Aorta (tissue), 5 donors: Measurements from ENCODE around the gene CHD6. TPM values are rescaled to one million over a fixed set of nuclear protein-coding genes. Genes with fewer than 3 reads are reported as not detected.
A peak's percentile ranks its signal among the peaks of the same experiment; 100 is the strongest.
"Not testable (repeated sequence)": the region's sequence is repeated elsewhere in the genome, so short reads cannot be mapped to it uniquely, and the experiment has no call there.

Source experiments
- ATAC-seq: fragments of 200-7000 bp; cut with Tn5 transposase; one replicate; pipeline ENCODE4 v1.9.1; 2022; ENCODE audit warnings: moderate library complexity; ENCODE audit not compliant: low FRiP score
- DNase-seq, 2 donors: peaks; one replicate each; pipeline ENCODE4 v3.0.0-alpha.2; 2020
- H3K27ac ChIP-seq, 2 donors: one replicate each; pipeline ENCODE4 v1.5.1; 2013; ENCODE audit warnings: low read length in 2 of 2, mild to moderate bottlenecking in 2 of 2, moderate library complexity in 2 of 2, control low read depth in 1 of 2, inconsistent platforms in 1 of 2, low read depth in 1 of 2
- H3K27me3 ChIP-seq, 2 donors: one replicate each; pipeline ENCODE4 v1.6.1; 2013; ENCODE audit warnings: control low read depth in 1 of 2, low read length in 1 of 2, mild to moderate bottlenecking in 1 of 2, moderate library complexity in 1 of 2; ENCODE audit not compliant: insufficient read depth in 2 of 2, control insufficient read depth in 1 of 2
- H3K36me3 ChIP-seq, 2 donors: one replicate each; pipeline ENCODE4 v1.6.1; 2013; ENCODE audit warnings: control low read depth in 1 of 2, low read length in 1 of 2, mild to moderate bottlenecking in 1 of 2; ENCODE audit not compliant: insufficient read depth in 2 of 2, control insufficient read depth in 1 of 2
- H3K4me1 ChIP-seq, 2 donors: one replicate each; pipeline ENCODE4 v1.6.1; 2013; ENCODE audit warnings: low read length in 2 of 2, control low read depth in 1 of 2, mild to moderate bottlenecking in 1 of 2, moderate library complexity in 1 of 2; ENCODE audit not compliant: insufficient read depth in 2 of 2, control insufficient read depth in 1 of 2
- H3K4me3 ChIP-seq, 2 donors: one replicate each; pipeline ENCODE4 v1.5.1; 2013; ENCODE audit warnings: low read length in 2 of 2, control low read depth in 1 of 2, mild to moderate bottlenecking in 1 of 2
- H3K9me3 ChIP-seq: one replicate; pipeline ENCODE4 v1.6.1; 2013; ENCODE audit warnings: mild to moderate bottlenecking, low read length; ENCODE audit not compliant: control insufficient read depth
- WGBS, 2 donors: extraction: QIAGEN DNeasy Blood & Tissue Kit; methylation state at CpG; one replicate each; pipeline ENCODE4 v1.1.7; 2013; 5-methylcytosine and 5-hydroxymethylcytosine counted together
- intact Hi-C, 2 donors: fragments of 100-400 bp; cut with DNase I; formaldehyde crosslinking; loops; one replicate each; pipeline versions ENCODE4 v1.14.2 to v1.15.0; 2022
- polyA plus RNA-seq, 2 donors: library from polyadenylated mRNA; stranded (reverse); fragments of 200-250 nt; gene quantifications; one replicate each; pipeline ENCODE4 v1.2.3, GENCODE V29; 2013
- total RNA-seq, 2 donors: library from RNA; stranded (reverse); fragmentation: NEBNext Ultra II Directional; extraction: Animal tissue kit (Norgen Biotek cat#: 25700); gene quantifications; one replicate each; pipeline ENCODE4 v1.2.1, GENCODE V29; 2021
- donor health status: healthy with polysubstance abuse.
- donor health status: Bipolar disorder and iron deficiency.
- donor health status: DM: no; HTN: no; CAD: no.
- donor health status: DM: no; HTN: no; CAD: no.
- donor health status: DM: yes; HTN: yes; CAD: no.

Gene CHD6
- total and polyA plus RNA-seq, 4 donors, result 3.3 to 126 (median 69.1) TPM

DNA sequence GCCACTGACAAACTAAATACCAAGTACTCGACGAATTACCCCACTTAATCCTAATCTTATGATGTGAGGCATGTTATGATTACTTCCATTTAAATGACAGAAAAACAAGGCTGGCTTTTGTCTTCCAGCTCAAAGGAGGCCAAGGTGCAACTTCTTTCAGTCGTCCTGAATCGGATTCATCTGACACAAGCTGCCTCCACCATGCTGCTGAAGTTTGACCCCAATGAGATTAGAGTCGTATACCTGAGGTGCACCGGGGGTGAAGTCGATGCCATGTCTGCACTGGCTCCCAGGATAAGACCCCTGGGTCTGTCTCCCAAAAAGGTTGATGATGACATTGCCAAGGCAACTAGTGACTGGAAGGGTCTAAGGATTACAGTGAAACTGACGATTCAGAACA, 71.0 kb downstream of the CHD6 start:
- Histone ChIP-seq H3K27me3 (no peaks in the 10 kb centered on the region), H3K4me1 (peaks cover 0 to 2% of the 10 kb centered on the region in 2 donors), H3K4me3 (no peak overlapping the region), H3K36me3 (no peaks in the 10 kb centered on the region), H3K27ac (no peak overlapping the region), H3K9me3 (no peaks in the 10 kb centered on the region)
- 84 to 85% methylated on average over 8 of the region's 8 CpGs for WGBS, 2 donors
- DNase-seq, result no peak
- intact Hi-C loops, result no loop called here
- no peak for ATAC-seq

DNA sequence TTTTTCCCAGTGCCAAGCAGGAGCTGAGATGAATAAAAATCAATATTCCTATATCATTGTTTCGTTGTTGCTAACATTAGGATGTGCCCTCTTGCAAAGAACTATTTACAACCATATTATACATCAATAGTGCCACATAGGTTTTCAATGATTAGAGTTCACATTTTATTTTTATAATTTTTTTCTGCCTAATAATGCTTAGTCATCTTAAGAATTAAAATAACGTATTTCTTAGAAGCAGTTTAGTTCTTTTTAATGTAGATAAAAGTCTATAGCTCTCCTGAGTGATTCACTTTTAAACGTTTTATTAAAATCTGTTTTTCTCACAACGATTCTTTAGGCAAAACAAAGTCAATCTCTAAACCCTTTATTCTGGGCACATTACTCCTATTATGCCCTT, 71.6 kb downstream of the CHD6 start:
- WGBS, 2 donors, result 88 to 89% methylated on average over 4 of the region's 4 CpGs

GRCh38 chr20:41544472-41544871, 73.7 kb downstream of the CHD6 start:
- Histone ChIP-seq H3K4me3 (no peak overlapping the region), H3K4me1 (peaks cover 2 to 7% of the 10 kb centered on the region in 2 donors), H3K36me3 (no peaks in the 10 kb centered on the region), H3K27me3 (no peaks in the 10 kb centered on the region), H3K9me3 (no peaks in the 10 kb centered on the region), H3K27ac (no peak overlapping the region)
- intact Hi-C loops, result no loop called here
- 92 to 98% methylated on average over 1 of the region's 1 CpG for WGBS, 2 donors
- ATAC-seq (no peak), DNase-seq (no peak)

More for the DNA sequence above, 71.6 kb downstream of the CHD6 start:
- peaks cover 0 to 4% of the 10 kb centered on the region in 2 donors for H3K4me1 ChIP-seq
- H3K27me3 ChIP-seq, result no peaks in the 10 kb centered on the region
- H3K36me3 ChIP-seq, result no peaks in the 10 kb centered on the region
- no peak for DNase-seq
- no peak overlapping the region for H3K4me3 ChIP-seq
- intact Hi-C loops, result no loop called here
- no peak overlapping the region for H3K27ac ChIP-seq
- ATAC-seq, result no peak
- no peaks in the 10 kb centered on the region for H3K9me3 ChIP-seq

DNA sequence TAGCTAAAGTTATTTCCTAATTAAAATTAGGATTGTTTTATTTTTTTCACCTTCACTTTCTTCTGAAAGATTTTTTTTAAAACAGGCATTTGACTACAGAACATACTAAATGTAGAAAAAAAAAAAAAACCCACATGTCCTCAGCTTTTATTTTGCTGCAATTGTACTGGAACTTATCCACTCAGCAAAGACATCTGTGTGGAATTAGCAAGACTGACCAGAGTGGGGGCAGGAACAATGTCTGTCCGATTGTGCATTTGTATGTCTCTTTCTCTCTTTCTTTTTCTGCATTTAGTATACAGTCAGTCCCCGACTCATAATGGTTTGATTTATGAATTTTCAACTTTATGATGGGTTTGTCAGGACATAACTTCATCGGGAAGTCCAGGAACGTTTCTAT, 77.3 kb downstream of the CHD6 start:
- Histone ChIP-seq H3K27me3 (no peaks in the 10 kb centered on the region), H3K36me3 (peaks cover 0 to 2% of the 10 kb centered on the region in 2 donors), H3K27ac (no peak overlapping the region), H3K9me3 (no peaks in the 10 kb centered on the region), H3K4me3 (no peak overlapping the region), H3K4me1 (peaks cover 2 to 5% of the 10 kb centered on the region in 2 donors)
- intact Hi-C loops, result no loop called here
- no peak for ATAC-seq
- 13 to 17% methylated on average over 4 of the region's 4 CpGs for WGBS, 2 donors
- DNase-seq, result no peak

GRCh38 chr20:41540459-41540858, 77.7 kb downstream of the CHD6 start:
- Histone ChIP-seq H3K4me3 (no peak overlapping the region), H3K27me3 (no peaks in the 10 kb centered on the region), H3K9me3 (no peaks in the 10 kb centered on the region), H3K36me3 (peaks cover 0 to 2% of the 10 kb centered on the region in 2 donors), H3K4me1 (peaks cover 2 to 5% of the 10 kb centered on the region in 2 donors), H3K27ac (peak overlapping the region in 1 of 2 donors; percentile 36)
- 62 to 63% methylated on average over 3 of the region's 3 CpGs for WGBS, 2 donors
- no peak for ATAC-seq
- intact Hi-C loops, result no loop called here
- no peak for DNase-seq

DNA sequence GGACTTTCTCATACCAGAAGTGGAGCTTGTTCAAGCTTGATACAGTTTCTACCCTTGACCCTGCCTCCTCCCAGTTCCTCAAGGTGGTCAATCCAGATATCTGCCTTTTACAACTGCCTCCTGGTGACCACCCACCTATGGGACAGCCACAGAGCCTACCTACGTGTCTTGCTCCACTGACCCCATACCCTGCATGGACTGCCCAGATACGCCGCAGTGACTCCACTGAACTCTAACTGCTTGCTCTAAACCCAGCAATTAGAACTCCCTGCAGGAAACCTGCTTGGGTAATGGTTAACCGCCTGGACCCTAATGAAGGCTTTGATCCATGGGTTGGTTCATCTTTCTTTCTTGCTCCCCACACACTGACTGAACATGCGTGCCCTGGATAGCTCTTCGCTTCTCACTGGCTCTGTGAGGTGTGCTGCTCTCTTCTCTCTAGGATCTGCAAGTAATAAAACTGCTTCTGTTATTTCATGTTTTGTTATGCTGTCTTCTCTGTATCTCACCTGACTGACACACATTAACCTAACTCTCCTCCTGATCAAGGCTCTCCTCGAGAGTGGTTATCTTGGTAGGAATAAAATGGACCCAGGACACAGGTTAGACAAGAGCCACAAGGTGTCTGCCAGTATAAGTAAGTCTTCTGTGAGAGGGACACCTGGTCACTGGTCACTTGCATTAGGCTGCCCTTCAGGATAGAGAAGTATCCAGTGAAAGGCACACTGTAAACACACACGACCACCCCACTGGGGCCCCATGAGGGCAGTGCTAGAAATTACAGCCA, 79.2 kb downstream of the CHD6 start:
- Histone ChIP-seq H3K4me3 (no peak overlapping the region), H3K27ac (no peak overlapping the region), H3K36me3 (peaks cover 0 to 2% of the 10 kb centered on the region in 2 donors), H3K27me3 (no peaks in the 10 kb centered on the region), H3K9me3 (no peaks in the 10 kb centered on the region), H3K4me1 (peaks cover 2 to 9% of the 10 kb centered on the region in 2 donors)
- DNase-seq (no peak), ATAC-seq (no peak)
- intact Hi-C loops, result no loop called here
- 90 to 91% methylated on average over 8 of the region's 8 CpGs for WGBS, 2 donors

DNA sequence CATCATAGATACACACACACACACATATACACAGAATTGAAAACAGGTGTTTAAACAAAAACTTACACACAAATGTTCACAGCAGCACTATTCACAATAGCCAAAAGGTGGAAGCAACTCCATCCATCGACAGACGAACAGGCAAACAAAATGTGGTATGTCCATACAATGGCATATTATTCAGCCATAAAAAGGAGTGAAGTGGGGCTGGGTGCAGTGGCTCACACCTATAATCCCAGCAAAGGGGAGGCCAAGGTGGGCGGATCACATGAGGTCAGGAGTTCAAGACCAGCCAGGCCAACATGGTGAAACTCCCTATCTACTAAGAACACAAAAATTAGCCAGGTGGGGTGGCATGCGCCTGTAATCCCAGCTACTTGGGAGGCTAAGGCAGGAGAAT, 80.3 kb downstream of the CHD6 start:
- no peak overlapping the region for H3K27ac ChIP-seq
- peaks cover 0 to 3% of the 10 kb centered on the region in 2 donors for H3K36me3 ChIP-seq
- intact Hi-C loops, result no loop called here
- DNase-seq (no peak), ATAC-seq (no peak)
- H3K9me3 ChIP-seq, result no peaks in the 10 kb centered on the region
- no peaks in the 10 kb centered on the region for H3K27me3 ChIP-seq
- 98 to 100% methylated on average over 4 of the region's 4 CpGs for WGBS, 2 donors
- H3K4me3 ChIP-seq, result no peak overlapping the region
- H3K4me1 ChIP-seq, result peaks cover 2 to 12% of the 10 kb centered on the region in 2 donors

DNA sequence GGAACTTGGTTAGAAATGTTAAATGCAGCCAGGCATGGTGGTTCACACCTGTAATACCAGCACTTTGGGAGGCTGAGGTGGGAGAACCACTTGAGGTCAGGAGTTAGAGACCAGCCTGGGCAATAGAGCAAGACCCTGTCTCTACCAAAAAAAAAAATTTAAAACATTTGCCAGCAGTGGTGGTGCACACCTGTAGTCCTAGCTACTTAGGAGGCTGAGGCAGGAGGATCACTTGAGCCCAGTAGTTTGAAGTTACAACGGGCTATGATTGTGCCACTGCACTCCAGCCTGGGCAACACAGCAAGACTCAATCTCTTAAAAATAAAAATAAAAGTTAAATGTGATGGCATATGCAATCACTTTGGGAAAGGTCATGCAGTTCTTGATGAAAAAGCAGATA, 82.6 kb downstream of the CHD6 start:
- H3K36me3 ChIP-seq, DNase-seq, H3K27me3 ChIP-seq, H3K9me3 ChIP-seq, intact Hi-C loops, H3K4me1 ChIP-seq, ATAC-seq, H3K4me3 ChIP-seq, H3K27ac ChIP-seq: not testable (repeated sequence)
- 95 to 99% methylated on average over 1 of the region's 1 CpG for WGBS, 2 donors

GRCh38 chr20:41534842-41535241, 83.3 kb downstream of the CHD6 start:
- H3K27me3 ChIP-seq, result no peaks in the 10 kb centered on the region
- H3K4me1 ChIP-seq, result peaks cover 2 to 7% of the 10 kb centered on the region in 2 donors
- H3K4me3 ChIP-seq, result no peak overlapping the region
- H3K9me3 ChIP-seq, result no peaks in the 10 kb centered on the region
- no peak for DNase-seq
- WGBS, 2 donors, result 73 to 74% methylated on average over 2 of the region's 2 CpGs
- no peak for ATAC-seq
- H3K27ac ChIP-seq, result no peak overlapping the region
- intact Hi-C loops, result no loop called here
- H3K36me3 ChIP-seq, result peaks cover 0 to 5% of the 10 kb centered on the region in 2 donors
